Activated CD4-positive, alpha-beta T cell treated with anti-CD3 and anti-CD28 coated beads for 36 hours (primary cell): Measurements from ENCODE around the gene AIF1. TPM values are rescaled to one million over a fixed set of nuclear protein-coding genes. Genes with fewer than 3 reads are reported as not detected.
A peak's percentile ranks its signal among the peaks of the same experiment; 100 is the strongest.

Source experiments
- ATAC-seq: fragments of 200-7000 bp; cut with Tn5 transposase; one replicate; pipeline ENCODE4 v1.10.0; 2021; ENCODE audit warnings: mild to moderate bottlenecking, moderate library complexity
- CTCF ChIA-PET: fragments of 350-600 bp; sonication (Branson Sonifier 250); formaldehyde crosslinking; loops from one replicate; lab custom pipeline; 2021; ENCODE audit warnings: antibody characterized with exemption; lab: Charles Lee
- POLR2A ChIA-PET: fragments of 350-600 bp; sonication (Branson Sonifier 250); formaldehyde crosslinking; loops from one replicate; lab custom pipeline; 2021; ENCODE audit warnings: antibody characterized with exemption, inconsistent platforms; lab: Charles Lee
- DNase-seq: peaks from one replicate; pipeline ENCODE4 v3.0.0-alpha.2; 2020
- H3K27ac Mint-ChIP-seq: one replicate; pipeline ENCODE4 v1.8.0; 2021; ENCODE audit warnings: mixed read lengths
- H3K27me3 Mint-ChIP-seq: one replicate; pipeline ENCODE4 v1.8.0; 2021; ENCODE audit warnings: mixed read lengths
- H3K36me3 Mint-ChIP-seq: one replicate; pipeline ENCODE4 v1.8.0; 2021; ENCODE audit warnings: low read depth, mixed read lengths
- H3K4me1 Mint-ChIP-seq: one replicate; pipeline ENCODE4 v1.8.0; 2021; ENCODE audit warnings: mixed read lengths
- H3K4me3 Mint-ChIP-seq: one replicate; pipeline ENCODE4 v1.8.0; 2021; ENCODE audit warnings: mild to moderate bottlenecking, moderate library complexity, mixed read lengths
- H3K9me3 Mint-ChIP-seq: one replicate; pipeline ENCODE4 v1.8.0; 2021; ENCODE audit warnings: low read depth, mixed read lengths
- intact Hi-C, 2 experiments: fragments of 100-400 bp; cut with DNase I in 1 of 2; cut with micrococcal nuclease in 1 of 2; formaldehyde crosslinking; loops; one replicate each; pipeline versions ENCODE4 v1.14.2 to v1.15.1; 2022 to 2024; cut with DNase I, micrococcal nuclease
- total RNA-seq, 2 experiments: library from RNA; stranded (reverse); gene quantifications; one replicate each; pipeline ENCODE4 v1.2.3, GENCODE V29; 2021

Gene AIF1
- total RNA-seq, 2 experiments from 2014 or later: 89.2 to 96.1 TPM

DNA sequence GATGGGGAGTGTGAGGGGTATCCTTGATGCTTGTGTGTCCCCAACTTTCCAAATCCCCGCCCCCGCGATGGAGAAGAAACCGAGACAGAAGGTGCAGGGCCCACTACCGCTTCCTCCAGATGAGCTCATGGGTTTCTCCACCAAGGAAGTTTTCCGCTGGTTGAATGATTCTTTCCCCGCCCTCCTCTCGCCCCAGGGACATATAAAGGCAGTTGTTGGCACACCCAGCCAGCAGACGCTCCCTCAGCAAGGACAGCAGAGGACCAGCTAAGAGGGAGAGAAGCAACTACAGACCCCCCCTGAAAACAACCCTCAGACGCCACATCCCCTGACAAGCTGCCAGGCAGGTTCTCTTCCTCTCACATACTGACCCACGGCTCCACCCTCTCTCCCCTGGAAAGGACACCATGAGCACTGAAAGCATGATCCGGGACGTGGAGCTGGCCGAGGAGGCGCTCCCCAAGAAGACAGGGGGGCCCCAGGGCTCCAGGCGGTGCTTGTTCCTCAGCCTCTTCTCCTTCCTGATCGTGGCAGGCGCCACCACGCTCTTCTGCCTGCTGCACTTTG is 39.6 kb upstream of the AIF1 start, which contains the start of gene TNF:
TSS of gene TNF (plus strand) at position 231 of the 567 bp plus-strand sequence. CDS start at position 408, 177 bp downstream.
- intact Hi-C loops: loop anchor here (1.0 to 10.0 kb wide), 6 partner anchors 15 to 1231 kb away; partner anchors contain the start of genes PRRC2A (in 1 of the 2) and RPP21 (in 1 of the 2)
- H3K27ac Mint-ChIP-seq: peak within 1 kb of the TSS; percentile 98
- no peaks in the 10 kb centered on the region for H3K27me3 Mint-ChIP-seq
- ChIA-PET CTCF (interaction anchor here (0.6 to 28.5 kb wide), 10 partner anchors 15 to 620 kb away, joined by 3 to 873 read pairs (median 4); partner anchors contain the start of genes ATP6V1G2, BAG6, DDX39B and LST1), POLR2A (interaction anchor here (0.7 to 4.9 kb wide), 22 partner anchors 10 to 1396 kb away, joined by 3 to 43 read pairs (median 5); partner anchors contain the start of genes ATP6V1G2, BRD2, DDX39B and LST1)
- ATAC-seq (peak; percentile 23), DNase-seq (peak; percentile 89)
- peak within 1 kb of the TSS; percentile 97 for H3K4me3 Mint-ChIP-seq
- H3K36me3 Mint-ChIP-seq: peaks cover 55% of the 10 kb centered on the region
- peaks cover 73% of the 10 kb centered on the region for H3K4me1 Mint-ChIP-seq
- no peaks in the 10 kb centered on the region for H3K9me3 Mint-ChIP-seq

DNA sequence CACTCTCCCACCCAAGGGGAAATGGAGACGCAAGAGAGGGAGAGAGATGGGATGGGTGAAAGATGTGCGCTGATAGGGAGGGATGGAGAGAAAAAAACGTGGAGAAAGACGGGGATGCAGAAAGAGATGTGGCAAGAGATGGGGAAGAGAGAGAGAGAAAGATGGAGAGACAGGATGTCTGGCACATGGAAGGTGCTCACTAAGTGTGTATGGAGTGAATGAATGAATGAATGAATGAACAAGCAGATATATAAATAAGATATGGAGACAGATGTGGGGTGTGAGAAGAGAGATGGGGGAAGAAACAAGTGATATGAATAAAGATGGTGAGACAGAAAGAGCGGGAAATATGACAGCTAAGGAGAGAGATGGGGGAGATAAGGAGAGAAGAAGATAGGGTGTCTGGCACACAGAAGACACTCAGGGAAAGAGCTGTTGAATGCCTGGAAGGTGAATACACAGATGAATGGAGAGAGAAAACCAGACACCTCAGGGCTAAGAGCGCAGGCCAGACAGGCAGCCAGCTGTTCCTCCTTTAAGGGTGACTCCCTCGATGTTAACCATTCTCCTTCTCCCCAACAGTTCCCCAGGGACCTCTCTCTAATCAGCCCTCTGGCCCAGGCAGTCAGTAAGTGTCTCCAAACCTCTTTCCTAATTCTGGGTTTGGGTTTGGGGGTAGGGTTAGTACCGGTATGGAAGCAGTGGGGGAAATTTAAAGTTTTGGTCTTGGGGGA is 38.9 kb upstream of the AIF1 start:
- no peaks in the 10 kb centered on the region for H3K27me3 Mint-ChIP-seq
- ATAC-seq: no peak
- H3K4me3 Mint-ChIP-seq: peak overlapping the region; percentile 97
- peaks cover 69% of the 10 kb centered on the region for H3K4me1 Mint-ChIP-seq
- no peaks in the 10 kb centered on the region for H3K9me3 Mint-ChIP-seq
- peak overlapping the region; percentile 98 for H3K27ac Mint-ChIP-seq
- peaks cover 60% of the 10 kb centered on the region for H3K36me3 Mint-ChIP-seq
- POLR2A ChIA-PET: interaction anchor here (0.9 to 4.9 kb wide), 14 partner anchors 10 to 287 kb away, joined by 3 to 43 read pairs (median 8); partner anchors contain the start of genes DDX39B, LST1, NCR3 and NEU1
- CTCF ChIA-PET: interaction anchor here (0.7 to 28.5 kb wide), 9 partner anchors 1 to 115 kb away, joined by 3 to 873 read pairs (median 4); partner anchors contain the start of genes ATP6V1G2, DDX39B, LST1 and LTA
- no peak for DNase-seq
- intact Hi-C loops: loop anchor here (1.0 to 10.0 kb wide), 6 partner anchors 16 to 1231 kb away; partner anchors contain the start of genes PRRC2A (in 1 of the 2) and RPP21 (in 1 of the 2)

DNA sequence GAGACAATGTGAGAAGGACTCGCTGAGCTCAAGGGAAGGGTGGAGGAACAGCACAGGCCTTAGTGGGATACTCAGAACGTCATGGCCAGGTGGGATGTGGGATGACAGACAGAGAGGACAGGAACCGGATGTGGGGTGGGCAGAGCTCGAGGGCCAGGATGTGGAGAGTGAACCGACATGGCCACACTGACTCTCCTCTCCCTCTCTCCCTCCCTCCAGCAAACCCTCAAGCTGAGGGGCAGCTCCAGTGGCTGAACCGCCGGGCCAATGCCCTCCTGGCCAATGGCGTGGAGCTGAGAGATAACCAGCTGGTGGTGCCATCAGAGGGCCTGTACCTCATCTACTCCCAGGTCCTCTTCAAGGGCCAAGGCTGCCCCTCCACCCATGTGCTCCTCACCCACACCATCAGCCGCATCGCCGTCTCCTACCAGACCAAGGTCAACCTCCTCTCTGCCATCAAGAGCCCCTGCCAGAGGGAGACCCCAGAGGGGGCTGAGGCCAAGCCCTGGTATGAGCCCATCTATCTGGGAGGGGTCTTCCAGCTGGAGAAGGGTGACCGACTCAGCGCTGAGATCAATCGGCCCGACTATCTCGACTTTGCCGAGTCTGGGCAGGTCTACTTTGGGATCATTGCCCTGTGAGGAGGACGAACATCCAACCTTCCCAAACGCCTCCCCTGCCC is 38.0 kb upstream of the AIF1 start:
- intact Hi-C loops: loop anchor here in 1 of 2 experiments (5.0 to 10.0 kb wide), 3 partner anchors 245 to 1232 kb away; partner anchors contain the start of gene RPP21
- H3K27me3 Mint-ChIP-seq: no peaks in the 10 kb centered on the region
- peaks cover 63% of the 10 kb centered on the region for H3K36me3 Mint-ChIP-seq
- H3K27ac Mint-ChIP-seq: peak overlapping the region; percentile 98
- ATAC-seq (no peak), DNase-seq (peak; percentile 73)
- POLR2A ChIA-PET: interaction anchor here (0.9 to 4.9 kb wide), 4 partner anchors 9 to 26 kb away, joined by 3 to 43 read pairs (median 18); partner anchors contain the start of gene LST1
- peak overlapping the region; percentile 97 for H3K4me3 Mint-ChIP-seq
- H3K4me1 Mint-ChIP-seq: peaks cover 63% of the 10 kb centered on the region
- H3K9me3 Mint-ChIP-seq: no peaks in the 10 kb centered on the region
- CTCF ChIA-PET: interaction anchor here (0.9 to 28.5 kb wide), 7 partner anchors 0 to 84 kb away, joined by 3 to 873 read pairs (median 50); partner anchors contain the start of genes ATP6V1G2, LST1, LTA and LTB

DNA sequence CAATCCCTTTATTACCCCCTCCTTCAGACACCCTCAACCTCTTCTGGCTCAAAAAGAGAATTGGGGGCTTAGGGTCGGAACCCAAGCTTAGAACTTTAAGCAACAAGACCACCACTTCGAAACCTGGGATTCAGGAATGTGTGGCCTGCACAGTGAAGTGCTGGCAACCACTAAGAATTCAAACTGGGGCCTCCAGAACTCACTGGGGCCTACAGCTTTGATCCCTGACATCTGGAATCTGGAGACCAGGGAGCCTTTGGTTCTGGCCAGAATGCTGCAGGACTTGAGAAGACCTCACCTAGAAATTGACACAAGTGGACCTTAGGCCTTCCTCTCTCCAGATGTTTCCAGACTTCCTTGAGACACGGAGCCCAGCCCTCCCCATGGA is 37.5 kb upstream of the AIF1 start:
- ATAC-seq (no peak), DNase-seq (no peak)
- intact Hi-C loops: loop anchor here in 1 of 2 experiments (5.0 to 10.0 kb wide), 3 partner anchors 245 to 1233 kb away; partner anchors contain the start of gene RPP21
- peaks cover 63% of the 10 kb centered on the region for H3K4me1 Mint-ChIP-seq
- peak overlapping the region; percentile 97 for H3K4me3 Mint-ChIP-seq
- H3K27ac Mint-ChIP-seq: peak overlapping the region; percentile 98
- H3K27me3 Mint-ChIP-seq: no peaks in the 10 kb centered on the region
- H3K9me3 Mint-ChIP-seq: no peaks in the 10 kb centered on the region
- ChIA-PET CTCF (interaction anchor here (0.6 to 28.5 kb wide), 8 partner anchors 1 to 85 kb away, joined by 3 to 873 read pairs (median 4); partner anchors contain the start of genes ATP6V1G2, LST1, LTA and LTB), POLR2A (interaction anchor here (0.9 to 4.9 kb wide), 5 partner anchors 9 to 27 kb away, joined by 3 to 43 read pairs (median 6); partner anchors contain the start of gene LST1)
- H3K36me3 Mint-ChIP-seq: peaks cover 60% of the 10 kb centered on the region

DNA sequence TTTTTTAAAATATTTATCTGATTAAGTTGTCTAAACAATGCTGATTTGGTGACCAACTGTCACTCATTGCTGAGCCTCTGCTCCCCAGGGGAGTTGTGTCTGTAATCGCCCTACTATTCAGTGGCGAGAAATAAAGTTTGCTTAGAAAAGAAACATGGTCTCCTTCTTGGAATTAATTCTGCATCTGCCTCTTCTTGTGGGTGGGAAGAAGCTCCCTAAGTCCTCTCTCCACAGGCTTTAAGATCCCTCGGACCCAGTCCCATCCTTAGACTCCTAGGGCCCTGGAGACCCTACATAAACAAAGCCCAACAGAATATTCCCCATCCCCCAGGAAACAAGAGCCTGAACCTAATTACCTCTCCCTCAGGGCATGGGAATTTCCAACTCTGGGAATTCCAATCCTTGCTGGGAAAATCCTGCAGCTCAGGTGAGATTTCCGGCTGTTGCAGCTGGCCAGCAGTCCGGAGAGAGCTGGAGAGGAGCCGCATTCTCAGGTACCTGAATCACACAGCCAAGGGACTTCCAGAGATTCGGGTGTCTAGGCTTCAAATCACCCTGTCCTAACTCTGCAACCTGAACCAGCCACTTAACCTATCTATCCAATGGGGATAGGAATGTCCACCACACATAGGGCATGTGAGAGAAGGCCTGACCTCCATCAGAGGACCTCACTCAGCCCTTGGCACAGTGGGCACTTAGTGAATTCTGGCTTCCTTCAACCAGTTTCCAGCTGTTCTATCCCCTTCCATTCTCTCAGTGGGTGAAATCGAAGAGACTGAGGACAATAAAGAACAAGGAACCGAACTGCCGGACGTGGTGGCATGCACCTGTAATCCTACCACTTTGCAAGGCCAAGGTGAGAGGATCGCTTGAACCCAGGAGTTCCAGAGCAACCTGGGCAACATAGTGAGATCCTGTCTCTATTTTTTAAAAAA is 36.6 kb upstream of the AIF1 start:
- intact Hi-C loops: loop anchor here (1.0 to 10.0 kb wide), 4 partner anchors 10 to 1234 kb away; partner anchors contain the start of gene RPP21 (in 1 of the 2)
- H3K4me1 Mint-ChIP-seq: peaks cover 61% of the 10 kb centered on the region
- DNase-seq: no peak

DNA sequence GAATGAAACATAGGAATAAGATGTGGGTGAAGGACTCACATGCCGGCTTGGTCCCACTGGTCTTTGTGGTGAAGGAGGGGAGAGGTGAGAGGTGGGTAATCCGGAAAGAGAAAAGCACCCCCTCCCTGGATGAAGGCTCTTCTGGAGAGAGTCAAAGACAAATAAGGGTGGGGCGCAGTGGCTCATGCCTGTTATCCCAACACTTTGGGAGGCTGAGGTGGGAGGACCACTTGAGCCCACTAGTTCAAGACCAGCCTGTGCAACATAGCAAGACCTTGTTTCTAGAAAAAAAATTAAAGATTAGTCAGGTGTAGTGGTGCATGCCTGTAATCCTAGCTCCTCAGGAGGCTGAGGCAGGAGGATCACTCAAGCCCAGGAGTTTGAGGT is 35.9 kb upstream of the AIF1 start:
- intact Hi-C loops: loop anchor here (1.0 to 10.0 kb wide), 4 partner anchors 11 to 1234 kb away; partner anchors contain the start of gene RPP21 (in 1 of the 2)
- no peaks in the 10 kb centered on the region for H3K9me3 Mint-ChIP-seq
- H3K4me3 Mint-ChIP-seq: peak overlapping the region; percentile 97
- peaks cover 60% of the 10 kb centered on the region for H3K4me1 Mint-ChIP-seq
- peaks cover 47% of the 10 kb centered on the region for H3K36me3 Mint-ChIP-seq
- H3K27me3 Mint-ChIP-seq: no peaks in the 10 kb centered on the region
- peak overlapping the region; percentile 94 for H3K27ac Mint-ChIP-seq
- ATAC-seq (no peak), DNase-seq (no peak)
- ChIA-PET POLR2A (interaction anchor here (1.4 to 1.6 kb wide), 2 partner anchors 8 to 32 kb away, joined by 3 to 8 read pairs; partner anchors contain the start of genes ATP6V1G2 and NFKBIL1), CTCF (interaction anchor here (1.2 to 28.5 kb wide), 5 partner anchors 2 to 86 kb away, joined by 4 to 873 read pairs (median 278); partner anchors contain the start of genes ATP6V1G2, LST1, LTA and LTB)

More for the DNA sequence above, 36.6 kb upstream of the AIF1 start:
- H3K9me3 Mint-ChIP-seq: no peaks in the 10 kb centered on the region
- ATAC-seq: no peak
- no peaks in the 10 kb centered on the region for H3K27me3 Mint-ChIP-seq
- H3K4me3 Mint-ChIP-seq: peak overlapping the region; percentile 97
- H3K27ac Mint-ChIP-seq: peak overlapping the region; percentile 52
- POLR2A ChIA-PET: interaction anchor here (0.9 to 4.9 kb wide), 3 partner anchors 10 to 31 kb away, joined by 4 to 43 read pairs (median 8); partner anchors contain the start of genes ATP6V1G2 and NFKBIL1
- peaks cover 51% of the 10 kb centered on the region for H3K36me3 Mint-ChIP-seq
- CTCF ChIA-PET: interaction anchor here (0.7 to 28.5 kb wide), 7 partner anchors 2 to 86 kb away, joined by 3 to 873 read pairs (median 5); partner anchors contain the start of genes ATP6V1G2, LST1, LTA and LTB

DNA sequence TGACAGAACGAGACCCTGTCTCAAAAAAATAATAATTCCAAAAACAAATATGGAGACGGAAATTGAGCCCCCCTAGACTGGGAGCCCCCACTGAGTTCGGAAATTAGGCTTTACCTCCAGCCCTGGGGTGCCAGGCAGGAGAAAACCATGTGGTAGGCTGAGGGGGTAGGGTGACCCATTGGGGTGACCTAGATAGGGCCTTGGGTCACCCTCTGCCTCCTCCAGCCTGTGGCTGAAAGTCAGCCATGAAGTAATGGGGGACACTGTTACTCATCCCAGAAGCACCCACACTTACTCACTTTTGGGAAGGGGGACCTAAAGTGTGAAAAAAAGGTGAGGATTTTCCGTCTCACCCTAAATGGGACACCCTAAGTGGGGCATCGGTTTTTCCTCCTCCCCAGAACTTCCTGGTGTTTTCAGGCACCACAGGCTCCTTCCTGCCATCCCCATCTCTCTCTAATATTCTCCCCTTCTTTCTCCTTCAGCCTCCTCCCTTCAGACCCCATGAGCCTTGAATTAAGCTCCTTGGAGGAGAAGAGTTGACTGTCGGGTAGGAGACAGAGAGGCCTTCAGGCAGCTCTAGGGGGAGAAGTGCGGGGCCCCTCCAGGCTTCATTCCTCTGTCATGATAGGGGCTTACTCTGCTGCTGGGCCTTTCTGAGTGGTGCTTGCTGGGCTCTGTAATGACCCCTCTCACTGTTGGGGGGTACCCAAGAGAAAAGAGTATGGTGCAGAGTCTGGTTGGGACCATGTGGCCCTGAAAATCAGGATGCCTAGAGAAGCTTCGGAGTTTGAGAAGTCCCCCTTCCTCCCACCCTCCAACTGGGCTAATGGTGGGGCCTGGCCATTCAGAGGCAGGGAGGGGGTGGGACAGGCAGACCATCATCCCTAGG is 35.2 kb upstream of the AIF1 start:
- H3K9me3 Mint-ChIP-seq: no peaks in the 10 kb centered on the region
- H3K36me3 Mint-ChIP-seq: peaks cover 47% of the 10 kb centered on the region
- CTCF ChIA-PET: interaction anchor here (0.7 to 28.5 kb wide), 10 partner anchors 3 to 346 kb away, joined by 3 to 873 read pairs (median 12); partner anchors contain the start of genes ATP6V1G2, BAG6, DDX39B and LST1
- intact Hi-C loops: loop anchor here (1.0 to 10.0 kb wide), 7 partner anchors 7 to 1235 kb away; partner anchors contain the start of genes NFKBIL1 (in 2 of the 2), ATP6V1G2 (in 1 of the 2), LTA (in 1 of the 2) and RPP21 (in 1 of the 2)
- peak overlapping the region; percentile 97 for H3K4me3 Mint-ChIP-seq
- H3K27me3 Mint-ChIP-seq: no peaks in the 10 kb centered on the region
- peak overlapping the region; percentile 94 for H3K27ac Mint-ChIP-seq
- DNase-seq (peak; percentile 42), ATAC-seq (no peak)
- H3K4me1 Mint-ChIP-seq: peaks cover 53% of the 10 kb centered on the region
- POLR2A ChIA-PET: interaction anchor here (0.6 to 1.6 kb wide), 5 partner anchors 9 to 64 kb away, joined by 3 to 8 read pairs (median 4); partner anchors contain the start of genes ATP6V1G2 and NFKBIL1

DNA sequence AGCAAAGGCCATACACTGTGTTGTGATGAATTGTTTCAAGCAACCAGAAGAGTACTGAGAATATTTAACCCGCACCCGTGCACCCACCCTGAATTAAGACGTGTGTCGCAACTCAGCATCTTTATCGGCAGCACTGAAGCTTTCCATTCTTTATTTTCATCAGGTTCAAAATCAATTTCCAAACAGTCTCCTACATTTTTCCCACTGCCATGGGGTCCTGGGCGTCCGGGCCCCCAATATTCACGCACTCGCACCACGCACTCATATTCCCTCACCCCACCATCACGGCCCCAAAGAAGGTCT is 34.6 kb upstream of the AIF1 start:
- no peak for DNase-seq
- H3K4me1 Mint-ChIP-seq: peaks cover 53% of the 10 kb centered on the region
- H3K27me3 Mint-ChIP-seq: no peaks in the 10 kb centered on the region
- intact Hi-C loops: loop anchor here (1.0 to 2.0 kb wide), 3 partner anchors 8 to 34 kb away; partner anchors contain the start of genes NFKBIL1 (in 2 of the 2), ATP6V1G2 (in 1 of the 2) and LTA (in 1 of the 2)
- peaks cover 46% of the 10 kb centered on the region for H3K36me3 Mint-ChIP-seq
- H3K27ac Mint-ChIP-seq: peak overlapping the region; percentile 94
- ChIA-PET POLR2A (interaction anchor here (0.6 to 1.6 kb wide), 6 partner anchors 10 to 89 kb away, joined by 3 to 8 read pairs (median 4); partner anchors contain the start of genes ATP6V1G2 and NFKBIL1), CTCF (interaction anchor here (0.7 to 28.5 kb wide), 11 partner anchors 4 to 345 kb away, joined by 3 to 873 read pairs (median 8); partner anchors contain the start of genes ATP6V1G2, BAG6, DDX39B and LST1)
- no peak for ATAC-seq
- H3K4me3 Mint-ChIP-seq: peak overlapping the region; percentile 97
- no peaks in the 10 kb centered on the region for H3K9me3 Mint-ChIP-seq
